NCI-H2196 (cell line): ENCODE data around the gene KRAS.

ENCODE experiments used
- DNase-seq: peaks from one replicate; lab custom pipeline; 2025; ENCODE audit not compliant: unreplicated experiment; lab: John Stamatoyannopoulos, UW

The KRAS gene

DNA sequence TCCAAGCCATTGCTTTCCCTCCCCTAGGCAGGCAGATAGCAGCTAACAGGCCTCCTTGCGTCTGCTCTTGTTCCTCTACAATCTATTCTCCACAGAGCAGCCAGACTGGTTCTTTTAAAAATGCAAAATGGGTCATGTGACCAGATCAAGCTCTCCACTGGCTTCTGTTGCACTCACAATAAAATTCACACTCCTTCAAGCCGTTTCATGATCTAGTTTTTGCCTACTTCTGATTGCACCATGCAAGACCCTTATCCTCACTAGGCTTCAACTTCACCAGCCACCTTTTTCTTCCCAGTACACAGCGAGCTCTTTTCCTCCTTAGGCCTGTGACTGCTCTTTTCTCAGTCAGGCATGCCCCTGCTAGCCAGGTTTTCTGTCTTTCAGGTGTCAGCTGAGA is 6.1 kb upstream of the KRAS start:
- DNase-seq: no peak

DNA sequence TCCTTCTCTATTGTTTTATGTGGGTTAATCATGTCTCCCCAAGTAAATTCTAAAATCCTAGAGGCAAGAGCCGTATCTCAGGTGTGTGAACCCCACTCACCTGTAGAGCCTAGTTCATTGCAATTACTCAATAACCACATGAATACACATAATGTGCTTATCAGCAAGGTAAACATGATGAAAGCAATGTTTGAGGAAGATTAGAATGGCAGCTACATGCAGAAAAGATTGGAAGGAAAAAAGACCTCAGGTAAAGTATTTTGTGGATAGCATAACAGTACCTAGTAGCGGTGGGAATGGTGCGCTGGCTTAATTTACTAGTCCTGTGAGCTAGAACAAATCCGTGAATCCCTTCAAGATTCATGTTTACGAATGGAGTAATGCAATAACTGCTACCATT is 5.3 kb upstream of the KRAS start:
- no peak for DNase-seq

DNA sequence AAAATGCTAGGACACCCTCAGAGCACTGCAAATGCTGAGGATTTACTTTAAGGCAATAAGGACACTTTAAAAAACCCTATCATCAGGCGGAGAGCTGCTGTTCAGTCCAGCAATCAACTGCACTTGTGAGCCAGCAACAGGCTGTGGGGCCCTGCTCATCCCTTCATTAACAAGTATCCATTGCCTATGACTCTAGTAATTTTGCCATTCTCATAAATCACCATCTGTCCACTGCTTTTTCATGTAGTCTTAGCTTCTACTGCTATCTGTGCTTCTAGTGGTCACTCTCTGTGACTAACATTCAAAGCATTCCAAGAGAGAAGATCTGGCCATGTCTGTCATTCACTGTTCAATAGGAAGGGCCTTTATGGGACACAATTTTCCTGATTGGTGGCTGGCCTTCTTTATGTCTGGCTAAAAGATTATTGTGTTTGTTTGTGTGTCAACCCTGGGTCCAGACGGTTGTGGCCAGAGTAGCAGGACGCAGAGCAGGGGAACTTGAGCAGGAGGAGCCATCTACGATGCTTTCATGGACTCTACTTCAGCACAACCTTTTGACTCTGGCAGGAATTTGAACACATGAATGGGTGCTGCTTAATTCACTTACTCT is 3.6 kb upstream of the KRAS start:
- no peak for DNase-seq

DNA sequence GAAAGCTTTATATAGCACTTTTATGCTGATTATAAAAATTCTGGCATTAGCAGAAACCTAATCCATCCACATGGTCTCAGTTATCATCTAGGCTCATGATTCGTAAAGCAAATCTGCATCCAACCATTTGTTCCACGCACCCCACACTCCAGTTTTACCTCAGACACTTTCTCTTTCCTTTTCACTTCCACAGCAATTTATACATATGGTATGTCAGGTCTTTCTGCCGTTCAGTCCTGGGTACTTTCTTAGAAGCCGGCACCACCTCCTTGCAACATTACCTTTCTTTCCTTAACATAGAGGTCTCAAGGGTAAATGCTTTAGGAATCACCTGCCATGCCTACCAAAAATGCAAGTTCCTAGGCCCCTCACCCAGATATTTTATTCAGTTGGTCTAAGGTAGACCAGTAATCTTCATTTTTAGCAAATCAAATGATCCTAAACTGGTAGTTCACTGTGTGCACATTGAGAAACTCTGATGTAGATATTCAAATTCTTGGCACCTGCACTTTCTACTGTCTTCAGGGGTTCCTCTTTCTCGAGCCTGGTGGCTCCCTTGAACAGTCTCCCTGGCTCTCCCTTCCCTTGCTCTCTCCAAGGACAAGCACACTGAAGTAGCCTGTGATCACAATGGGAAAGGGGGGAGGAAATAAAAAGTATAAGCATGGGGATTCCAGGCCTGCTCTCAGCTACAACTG is 2.8 kb upstream of the KRAS start:
- no peak for DNase-seq

DNA sequence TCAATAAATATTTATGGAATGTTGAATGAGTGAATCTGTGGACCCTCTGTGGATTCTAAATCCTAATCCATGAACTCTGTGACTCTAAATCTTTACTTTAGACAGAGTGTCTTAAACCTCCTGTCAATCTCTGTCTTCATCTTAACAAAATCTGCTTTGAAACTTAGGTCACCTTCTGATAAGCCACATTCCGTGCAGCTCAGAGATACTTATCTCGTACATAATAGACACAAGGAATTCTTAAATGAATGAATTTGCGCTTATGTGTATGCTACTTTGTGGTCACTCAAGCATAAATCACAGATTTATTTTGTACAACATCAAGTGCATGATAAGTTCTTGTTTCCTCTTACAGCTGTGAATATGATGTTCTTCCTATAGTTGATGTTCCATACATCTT is 2.2 kb upstream of the KRAS start:
- DNase-seq: no peak

DNA sequence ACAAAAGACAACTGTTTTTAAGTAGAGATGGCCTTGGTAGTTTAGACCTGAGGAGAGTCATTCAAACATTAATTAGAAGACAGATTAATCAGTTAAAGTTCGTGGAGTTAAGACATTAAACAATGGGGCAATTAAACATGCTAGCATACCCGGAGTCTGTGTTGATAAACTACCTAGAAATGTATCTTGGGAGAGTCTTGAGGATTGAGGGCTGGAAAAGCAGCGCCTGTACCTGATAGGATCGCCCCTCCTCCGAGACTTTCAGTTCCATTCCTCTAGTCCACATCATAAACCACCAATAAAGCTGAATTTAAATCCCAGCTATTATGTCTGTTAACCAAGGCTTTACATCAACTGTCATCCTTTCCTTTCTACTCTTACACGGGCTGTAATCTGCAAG is 1.0 kb upstream of the KRAS start:
- no peak for DNase-seq

DNA sequence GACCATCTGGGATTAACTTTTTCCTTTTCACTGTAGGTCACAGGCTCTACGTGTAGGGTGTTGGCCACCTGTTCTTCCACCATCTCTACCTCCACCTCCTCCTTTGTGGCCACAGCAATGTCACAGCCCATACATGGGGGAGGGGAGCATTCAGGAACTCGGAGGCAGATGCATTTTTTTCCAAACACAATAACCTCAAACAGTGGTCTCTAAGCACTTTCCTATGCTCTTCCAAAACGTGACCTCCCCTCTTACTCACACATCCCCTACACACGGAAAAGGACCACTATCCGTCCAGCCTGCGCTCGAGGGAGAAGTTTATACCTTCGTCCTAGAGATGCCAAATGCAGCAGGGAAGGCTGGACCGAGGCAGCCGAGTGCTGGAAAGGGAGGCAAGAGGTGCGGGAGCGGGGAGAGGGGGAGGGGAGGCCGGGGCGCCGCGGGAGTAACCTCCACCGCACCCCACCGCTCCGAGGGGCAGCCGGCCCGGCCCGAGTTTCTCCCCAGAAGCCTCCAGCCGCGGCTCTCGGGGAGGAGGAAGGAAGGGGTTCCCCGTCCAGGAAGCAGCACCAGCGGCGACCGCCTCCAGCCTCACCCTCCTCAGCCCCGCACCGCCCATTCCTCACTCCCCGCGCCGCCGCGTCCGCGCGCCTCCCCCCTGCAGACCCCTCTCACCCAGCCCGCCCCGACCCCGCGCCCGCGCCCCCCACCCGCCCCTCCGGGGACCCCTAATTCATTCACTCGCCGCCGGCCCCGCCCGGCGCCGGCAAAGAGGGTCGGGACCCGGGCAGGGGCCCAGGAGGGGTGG is 594 bp downstream of the KRAS start:
- peak; percentile 69 for DNase-seq

DNA sequence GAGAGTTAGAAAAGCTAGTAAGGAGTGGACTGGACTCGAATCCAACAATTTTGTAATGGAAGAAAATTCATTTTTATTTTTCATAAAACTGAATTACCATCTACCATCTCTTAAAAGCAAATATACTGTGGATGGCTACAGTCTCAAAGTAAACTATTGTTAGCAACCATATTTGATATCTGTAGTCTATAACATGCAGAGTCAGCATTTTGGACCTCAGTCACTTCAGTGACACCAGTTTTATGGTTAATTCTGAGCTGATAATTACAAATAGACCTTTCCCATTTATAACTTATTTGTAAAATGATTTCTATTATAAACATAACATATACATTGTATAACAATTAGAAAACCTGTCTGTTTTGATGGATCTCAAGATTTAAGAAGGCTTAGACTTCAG is 2.0 kb downstream of the KRAS start:
- DNase-seq: no peak

DNA sequence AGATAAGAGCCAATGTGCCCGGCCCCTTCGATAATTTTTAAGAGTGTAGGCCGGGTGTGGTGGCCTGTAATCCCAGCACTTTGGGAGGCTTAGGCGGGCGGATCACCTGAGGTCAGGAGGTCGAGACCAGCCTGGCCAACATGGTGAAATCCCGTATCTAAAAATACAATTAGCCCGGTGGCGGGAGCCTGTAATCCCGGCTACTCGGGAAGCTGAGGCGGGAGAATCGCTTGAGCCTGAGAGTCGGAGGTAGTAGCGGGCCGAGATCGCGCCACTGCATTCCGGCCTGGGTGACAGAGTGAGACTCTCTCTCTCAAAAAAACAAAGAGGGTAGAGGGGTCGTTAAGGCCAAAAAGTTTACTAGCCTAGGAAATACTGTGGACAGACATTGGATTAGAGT is 2.6 kb downstream of the KRAS start:
- no peak for DNase-seq

DNA sequence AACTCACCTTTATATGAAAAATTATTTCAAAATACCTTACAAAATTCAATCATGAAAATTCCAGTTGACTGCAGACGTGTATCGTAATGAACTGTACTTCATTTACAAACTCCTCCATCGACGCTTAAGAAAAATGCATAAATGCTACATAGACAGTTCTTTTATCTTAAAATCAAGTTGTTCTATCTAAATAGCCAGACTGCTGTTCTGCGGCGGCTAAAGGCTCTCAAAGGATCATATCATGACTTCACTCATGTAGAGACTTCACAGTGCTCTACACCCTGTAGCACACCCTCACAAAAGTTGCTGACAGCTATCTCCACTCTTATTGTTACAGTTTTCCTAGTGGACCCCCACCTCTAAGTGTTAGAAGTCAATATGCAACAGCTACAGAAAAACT is 5.2 kb downstream of the KRAS start:
- no peak for DNase-seq

DNA sequence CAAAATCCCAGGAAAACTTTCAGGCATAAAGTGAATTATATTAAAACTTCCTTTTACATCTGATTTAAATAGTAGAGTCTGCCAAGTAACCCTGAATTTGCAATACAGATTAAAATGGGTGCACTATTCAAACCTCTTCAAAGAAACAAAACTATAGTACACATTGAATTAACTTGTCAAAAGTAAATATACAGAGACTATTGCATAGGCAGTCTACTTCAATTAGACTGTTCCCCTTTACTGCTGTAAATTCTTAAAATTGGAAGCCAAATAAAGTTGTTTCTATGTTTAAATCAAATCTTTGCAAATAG is 7.1 kb downstream of the KRAS start:
- no peak for DNase-seq

DNA sequence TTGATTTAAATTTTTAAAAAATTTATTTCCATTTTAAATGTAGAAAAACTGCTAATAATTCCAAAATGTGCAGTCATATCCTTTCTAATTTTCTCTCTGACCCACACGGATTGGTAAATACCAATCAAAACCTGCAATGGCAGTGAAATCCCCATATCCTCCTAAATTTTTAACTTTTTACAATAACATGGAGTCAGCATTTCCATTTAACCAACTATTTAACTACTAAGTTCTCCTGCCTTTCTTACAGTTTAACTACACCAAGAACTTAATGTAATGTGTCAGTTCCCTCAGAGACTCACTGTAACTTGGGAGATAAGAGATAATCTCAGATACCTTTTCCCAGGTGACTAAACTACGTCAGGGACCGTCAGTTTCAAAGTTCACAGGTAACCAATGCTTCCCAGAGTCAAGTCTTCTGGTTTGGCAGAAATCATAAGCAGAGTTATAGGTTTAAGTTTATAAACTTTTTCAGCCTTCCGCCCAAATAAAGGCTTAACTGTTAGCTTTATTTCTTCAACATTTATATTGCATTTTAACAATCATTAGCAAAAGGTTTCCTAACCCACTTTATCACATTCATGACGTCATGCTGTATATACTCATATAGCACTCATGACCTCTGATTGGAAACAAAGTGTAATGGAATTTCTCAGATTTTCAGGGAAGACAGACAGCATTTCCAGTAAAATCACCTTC is 7.6 kb downstream of the KRAS start:
- no peak for DNase-seq

DNA sequence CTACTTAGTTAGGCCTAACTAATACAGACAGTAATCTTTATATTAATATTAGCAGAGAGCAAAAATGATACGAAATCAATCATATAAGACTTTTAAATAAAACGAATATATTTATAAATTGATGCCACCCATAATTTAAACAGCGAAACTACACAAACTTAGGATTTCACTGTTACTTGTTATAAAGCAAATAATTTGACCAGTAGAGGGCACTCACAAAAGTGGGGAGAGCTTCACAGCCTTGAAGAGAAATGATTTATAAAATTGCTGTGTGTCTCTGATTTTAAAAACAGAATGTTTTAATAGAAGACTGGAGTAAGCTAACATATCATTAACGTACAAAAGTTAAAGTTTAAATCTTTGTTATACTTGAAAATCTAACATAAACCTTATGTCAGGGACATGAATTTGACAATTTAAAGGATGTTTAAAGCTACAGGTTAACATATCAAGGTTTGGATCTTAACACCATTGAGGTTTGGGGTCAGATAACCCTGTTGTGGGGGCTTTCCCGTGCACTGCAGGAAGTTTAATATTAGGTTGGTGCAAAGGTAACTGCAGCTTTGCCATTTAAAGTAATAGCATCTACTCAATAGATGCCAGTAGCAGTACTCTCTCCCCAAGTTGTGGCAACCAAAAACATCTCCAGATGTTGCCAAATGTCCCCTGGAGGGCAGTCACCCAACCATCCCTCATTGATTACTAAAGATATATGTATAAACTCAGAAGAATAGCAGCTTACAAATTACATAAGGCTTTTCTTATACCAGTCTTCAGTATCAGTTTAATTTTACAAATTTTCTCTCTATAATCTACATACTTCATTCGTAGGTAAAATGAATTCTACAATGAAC is 9.3 kb downstream of the KRAS start:
- peak; percentile 77 for DNase-seq

DNA sequence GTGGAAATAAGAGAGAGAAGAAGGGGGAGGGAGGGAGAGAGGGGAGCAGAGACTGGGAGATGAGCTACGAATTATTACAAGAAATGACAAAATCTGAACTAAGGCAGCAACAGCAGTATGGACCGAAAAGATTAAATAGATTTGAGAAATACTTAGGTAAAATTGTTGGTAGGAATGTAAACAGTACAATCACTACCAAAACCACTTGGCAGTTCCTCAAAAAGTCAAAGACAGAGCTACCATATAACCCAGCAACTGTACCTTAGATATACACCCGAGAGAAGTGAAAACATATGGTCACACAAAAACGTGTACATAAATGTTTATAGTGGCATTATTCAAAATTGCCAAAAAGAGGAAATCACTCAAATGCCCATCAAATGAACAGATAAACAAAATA is 14.1 kb downstream of the KRAS start:
- DNase-seq: no peak

DNA sequence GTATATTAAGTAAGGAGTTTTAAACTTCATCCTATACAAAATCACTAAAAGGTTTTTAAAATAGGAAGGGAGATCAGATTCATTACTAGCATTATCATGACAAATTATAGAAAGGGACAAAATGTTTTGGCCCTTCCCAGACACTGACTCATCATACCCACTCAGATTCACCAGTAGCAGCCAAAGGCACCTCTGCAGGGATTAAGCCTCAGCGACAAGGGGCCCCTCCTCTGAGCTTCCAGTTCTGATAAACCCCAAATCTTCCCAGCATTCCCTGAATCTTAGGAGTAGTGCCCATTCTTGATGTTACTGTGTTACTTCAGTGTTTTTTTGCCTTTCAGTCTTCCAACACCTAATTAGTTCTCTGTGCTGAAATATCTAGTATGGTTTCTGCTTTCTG is 14.5 kb downstream of the KRAS start:
- no peak for DNase-seq

DNA sequence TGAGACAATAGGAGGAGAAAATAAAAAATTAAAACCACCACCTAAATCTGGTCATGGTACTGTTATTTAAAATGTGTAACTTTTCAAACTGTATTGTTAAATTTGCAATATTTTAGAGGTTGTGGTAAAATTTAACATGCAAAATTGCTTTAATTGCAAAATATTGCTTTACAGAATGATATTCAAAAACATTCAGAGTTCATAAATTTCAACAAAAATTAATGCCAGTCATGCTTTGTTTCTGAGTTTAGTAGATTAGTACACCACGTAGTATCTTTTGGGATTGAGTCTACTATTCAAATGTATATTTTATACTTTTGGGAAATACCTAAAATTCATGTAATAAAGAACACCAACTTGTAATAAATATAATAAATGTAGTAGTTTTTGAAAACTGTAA is 37.4 kb downstream of the KRAS start:
- no peak for DNase-seq

DNA sequence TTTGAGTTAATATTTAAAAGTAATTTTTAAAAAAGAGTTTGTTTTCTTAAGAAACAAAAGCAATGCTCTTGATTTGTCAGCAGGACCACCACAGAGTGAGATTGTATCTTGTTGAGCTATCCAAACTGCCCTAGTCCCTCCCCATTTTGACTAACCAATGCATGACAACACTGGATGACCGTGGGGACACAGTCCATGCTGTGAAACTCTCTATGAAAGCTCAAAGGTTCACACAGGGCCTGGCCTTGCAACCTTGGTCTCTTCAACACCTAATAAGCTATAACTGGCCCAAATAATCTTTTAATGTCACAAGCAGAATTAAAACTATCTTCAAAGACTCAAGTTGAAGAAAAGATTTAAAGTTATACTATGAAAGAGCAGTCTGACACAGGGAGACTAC is 42.2 kb downstream of the KRAS start:
- no peak for DNase-seq

DNA sequence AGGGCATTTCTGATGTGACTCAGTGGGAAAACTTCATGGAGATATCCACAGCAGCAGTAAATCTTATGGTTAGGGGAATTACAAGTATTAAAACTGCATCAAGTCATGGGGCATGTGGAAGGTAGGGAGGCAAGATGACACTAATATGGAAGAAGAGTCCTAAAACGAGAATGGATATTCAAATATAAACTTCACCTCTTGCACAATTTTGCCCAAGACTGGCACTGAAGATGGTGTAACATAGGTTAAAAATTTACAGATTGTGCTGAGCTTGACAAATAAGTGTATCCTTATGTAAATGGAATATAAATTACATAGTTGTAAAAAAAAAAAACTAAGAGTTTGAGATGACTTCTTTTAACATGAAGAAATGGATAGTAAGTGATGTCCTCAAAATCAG is 42.9 kb downstream of the KRAS start:
- no peak for DNase-seq

DNA sequence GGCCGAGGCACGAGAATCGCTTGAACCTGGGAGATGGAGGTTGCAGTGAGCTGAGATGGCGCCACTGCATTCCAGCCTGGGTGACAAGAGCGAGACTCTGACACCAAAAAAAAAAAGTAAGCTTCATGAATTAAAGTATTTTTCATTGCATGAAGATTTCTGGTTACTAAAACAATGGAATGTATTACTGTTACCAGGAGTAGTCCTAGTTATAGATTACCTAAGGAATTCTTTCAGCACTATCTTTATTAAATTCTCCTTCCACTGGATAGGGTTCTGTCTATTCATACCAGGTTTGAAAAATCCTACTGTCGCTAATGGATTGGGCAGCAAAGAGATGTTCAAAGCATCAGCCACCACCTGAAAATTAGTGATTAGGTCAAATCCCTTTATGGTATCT is 43.3 kb downstream of the KRAS start:
- no peak for DNase-seq

DNA sequence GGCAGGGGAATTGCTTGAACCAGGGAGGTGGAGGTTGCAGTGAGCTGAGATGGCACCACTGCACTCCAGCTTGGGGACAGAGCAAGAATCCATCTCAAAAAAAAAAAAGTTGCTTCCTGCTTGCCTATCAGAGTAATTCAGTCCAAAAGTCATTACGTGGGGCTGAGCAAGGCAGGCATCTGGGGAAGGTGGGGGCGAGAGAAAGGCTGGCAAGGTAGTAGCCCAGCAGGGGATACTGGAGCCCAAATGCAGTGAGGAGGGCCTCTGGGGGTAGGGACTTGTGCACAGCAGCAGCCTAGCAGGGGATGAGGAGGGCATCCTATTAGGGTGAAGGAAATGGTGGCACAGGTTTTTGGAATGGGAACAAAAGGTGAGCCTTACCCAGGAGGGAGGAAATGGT is 48.6 kb downstream of the KRAS start:
- no peak for DNase-seq

DNA sequence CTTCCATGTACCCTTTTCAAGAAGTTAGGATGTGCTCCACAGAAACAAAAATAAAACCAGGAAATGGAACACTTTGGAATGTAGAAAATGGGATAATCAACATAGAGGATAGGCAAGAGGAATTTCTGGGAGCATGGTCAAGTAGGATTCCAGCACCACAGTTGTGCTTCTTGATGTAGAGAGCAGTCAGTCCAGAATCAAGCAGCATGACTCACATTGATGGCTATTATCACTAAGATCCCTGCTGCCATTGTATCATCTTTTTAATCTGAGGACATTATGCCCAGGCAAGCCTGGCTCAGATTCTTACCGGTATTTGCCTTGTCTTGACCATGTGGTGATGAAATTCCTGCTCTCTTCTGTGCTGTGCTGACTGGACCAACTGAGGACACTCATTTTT is 50.0 kb downstream of the KRAS start:
- DNase-seq: no peak
